ENCODE data around the gene TNFAIP1.
"Not testable (repeated sequence)": the region's sequence is repeated elsewhere in the genome, so short reads cannot be mapped to it uniquely, and the experiment has no call there.

The TNFAIP1 gene

GRCh38 chr17:28324781-28325180, 10.8 kb upstream of the TNFAIP1 start:
- no peak for DNase-seq

GRCh38 chr17:28325211-28325610, 10.3 kb upstream of the TNFAIP1 start:
- DNase-seq, result no peak

- DNase-seq, result no peak
Measured at GRCh38 chr17:28326114-28326513, 9.4 kb upstream of the TNFAIP1 start.

GRCh38 chr17:28327031-28327607, 8.4 kb upstream of the TNFAIP1 start:
- DNase-seq, result no peak

GRCh38 chr17:28327709-28328108, 7.9 kb upstream of the TNFAIP1 start:
- DNase-seq, result no peak

GRCh38 chr17:28328325-28328724, 7.2 kb upstream of the TNFAIP1 start:
- DNase-seq, result no peak

GRCh38 chr17:28330671-28331070, 4.9 kb upstream of the TNFAIP1 start:
- no peak for DNase-seq

- no peak for DNase-seq
Measured at GRCh38 chr17:28331891-28332420, 3.6 kb upstream of the TNFAIP1 start.

- DNase-seq, result no peak
Measured at GRCh38 chr17:28333083-28333746, 2.3 kb upstream of the TNFAIP1 start.

GRCh38 chr17:28334171-28334570, 1.4 kb upstream of the TNFAIP1 start:
- DNase-seq, result no peak

GRCh38 chr17:28334666-28335200, 828 bp upstream of the TNFAIP1 start:
- DNase-seq, result no peak

- peak; percentile 89 for DNase-seq
Measured at GRCh38 chr17:28335959-28336871, 654 bp downstream of the TNFAIP1 start.

GRCh38 chr17:28338056-28338768, 2.7 kb downstream of the TNFAIP1 start:
- peak; percentile 79 for DNase-seq

- DNase-seq, result not testable (repeated sequence)
Measured at GRCh38 chr17:28338769-28339212, 3.2 kb downstream of the TNFAIP1 start.

GRCh38 chr17:28339431-28339830, 3.9 kb downstream of the TNFAIP1 start:
- DNase-seq, result no peak

- DNase-seq, result no peak
Measured at GRCh38 chr17:28340374-28340773, 4.8 kb downstream of the TNFAIP1 start.

- no peak for DNase-seq
Measured at GRCh38 chr17:28341516-28341915, 6.0 kb downstream of the TNFAIP1 start.

- DNase-seq, result no peak
Measured at GRCh38 chr17:28342313-28342712, 6.8 kb downstream of the TNFAIP1 start.

GRCh38 chr17:28343491-28343932, 8.0 kb downstream of the TNFAIP1 start:
- DNase-seq, result no peak

GRCh38 chr17:28344011-28344410, 8.4 kb downstream of the TNFAIP1 start:
- DNase-seq, result no peak

GRCh38 chr17:28344435-28344901, 8.9 kb downstream of the TNFAIP1 start:
- DNase-seq, result no peak
